Activated T-helper 1 cell treated with anti-CD3 and anti-CD28 coated beads, Interleukin-12 subunit alpha, Interleukin-12 subunit beta, Interleukin-2, Interleukin-4 antibody, amounts not matched to agents 30 ng/mL and 10 ng/mL and 1 ng/mL, durations not matched to agents 14 hours and 24 hours and 36 hours (primary cell): ENCODE results near the gene UMAD1. TPM values are rescaled to one million over a fixed set of nuclear protein-coding genes. Genes with fewer than 3 reads are reported as not detected.
"Not testable (repeated sequence)": the region's sequence is repeated elsewhere in the genome, so short reads cannot be mapped to it uniquely, and the experiment has no call there.

Experiments used
- DNase-seq: peaks from one replicate; pipeline ENCODE4 v3.0.0; 2021; ENCODE audit warnings: low spot score
- H3K27ac Mint-ChIP-seq: one replicate; pipeline ENCODE4 v1.8.0; 2021; ENCODE audit warnings: mild to moderate bottlenecking, mixed read lengths
- H3K27me3 Mint-ChIP-seq: one replicate; pipeline ENCODE4 v1.8.0; 2022; ENCODE audit warnings: mild to moderate bottlenecking, moderate library complexity, mixed read lengths; ENCODE audit not compliant: insufficient read depth
- H3K36me3 Mint-ChIP-seq: one replicate; pipeline ENCODE4 v1.8.0; 2021; ENCODE audit warnings: low read depth, mixed read lengths
- H3K4me1 Mint-ChIP-seq: one replicate; pipeline ENCODE4 v1.8.0; 2021; ENCODE audit warnings: low read depth, mixed read lengths
- H3K4me3 Mint-ChIP-seq: one replicate; pipeline ENCODE4 v1.8.0; 2021; ENCODE audit warnings: mild to moderate bottlenecking, moderate library complexity, mixed read lengths
- H3K9me3 Mint-ChIP-seq: one replicate; pipeline ENCODE4 v1.8.0; 2021; ENCODE audit warnings: mixed read lengths
- intact Hi-C: fragments of 100-400 bp; cut with micrococcal nuclease; formaldehyde crosslinking; loops from one replicate; pipeline ENCODE4 v1.15.1; 2024
- total RNA-seq: library from RNA; stranded (reverse); gene quantifications from 2 replicates; pipeline ENCODE4 v1.2.3, GENCODE V29; 2022

The UMAD1 gene
- total RNA-seq, 1 donor from 2014 or later: 14.2 TPM

GRCh38 chr7:7656459-7656858 lies 15.9 kb downstream of the UMAD1 start:
- DNase-seq, H3K4me3 Mint-ChIP-seq, H3K27ac Mint-ChIP-seq, intact Hi-C loops, H3K27me3 Mint-ChIP-seq: not testable (repeated sequence)
- peaks cover 38% of the 10 kb centered on the region for H3K9me3 Mint-ChIP-seq
- H3K4me1 Mint-ChIP-seq: peaks cover 23% of the 10 kb centered on the region
- peaks cover 21% of the 10 kb centered on the region for H3K36me3 Mint-ChIP-seq

GRCh38 chr7:7662527-7662926 lies 22.0 kb downstream of the UMAD1 start:
- no peak overlapping the region for H3K4me3 Mint-ChIP-seq
- H3K27me3 Mint-ChIP-seq: peaks cover 5% of the 10 kb centered on the region
- intact Hi-C loops: no loop called here
- H3K9me3 Mint-ChIP-seq: peaks cover 27% of the 10 kb centered on the region
- no peaks in the 10 kb centered on the region for H3K4me1 Mint-ChIP-seq
- H3K36me3 Mint-ChIP-seq: peaks cover 15% of the 10 kb centered on the region
- no peak overlapping the region for H3K27ac Mint-ChIP-seq
- no peak for DNase-seq

DNA sequence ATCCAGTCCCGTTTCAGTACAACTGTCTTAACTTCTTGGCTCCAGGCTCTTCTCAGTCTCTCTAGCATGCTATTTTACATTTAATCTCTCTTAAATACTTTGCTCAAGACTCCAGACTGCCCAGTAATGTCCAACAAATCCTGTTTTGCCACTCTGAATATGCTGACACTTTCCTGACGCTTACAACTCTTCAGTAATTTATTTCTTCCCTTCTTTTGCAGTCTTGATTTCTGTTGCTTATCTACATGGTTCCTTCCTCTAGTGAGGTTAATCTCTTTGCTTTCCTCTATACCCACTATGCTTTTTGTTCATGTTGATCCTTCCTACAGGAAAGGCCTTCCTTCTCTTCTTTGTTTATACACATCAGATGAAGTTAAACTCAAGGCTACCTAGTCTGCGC lies 23.7 kb downstream of the UMAD1 start:
- Mint-ChIP-seq H3K27me3 (peaks cover 2% of the 10 kb centered on the region), H3K9me3 (peaks cover 11% of the 10 kb centered on the region), H3K4me1 (no peaks in the 10 kb centered on the region), H3K27ac (no peak overlapping the region), H3K4me3 (no peak overlapping the region), H3K36me3 (peaks cover 6% of the 10 kb centered on the region)
- intact Hi-C loops: no loop called here
- no peak for DNase-seq

GRCh38 chr7:7665031-7665430 lies 24.5 kb downstream of the UMAD1 start:
- intact Hi-C loops: no loop called here
- Mint-ChIP-seq H3K36me3 (peaks cover 3% of the 10 kb centered on the region), H3K9me3 (peaks cover 7% of the 10 kb centered on the region), H3K27ac (no peak overlapping the region), H3K4me1 (no peaks in the 10 kb centered on the region), H3K4me3 (no peak overlapping the region), H3K27me3 (peaks cover 2% of the 10 kb centered on the region)
- no peak for DNase-seq

DNA sequence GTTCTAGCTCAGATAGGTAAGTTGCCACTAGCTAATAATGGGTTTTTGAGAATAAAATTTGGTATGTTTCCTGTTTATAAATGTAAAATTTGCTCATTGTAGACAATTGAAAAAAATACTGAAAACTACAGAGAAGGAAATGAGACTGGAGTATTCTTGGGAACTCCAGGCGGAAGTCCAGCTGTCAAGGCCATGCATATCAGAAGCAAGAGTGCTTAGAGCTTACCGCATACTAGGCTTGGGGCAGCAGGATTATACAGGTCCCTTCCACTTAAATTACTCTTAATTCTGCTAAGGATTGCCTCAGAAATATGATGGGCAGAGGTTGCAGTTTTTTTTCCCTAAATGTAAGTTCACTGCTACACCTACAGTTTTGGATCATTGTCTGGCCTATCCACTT lies 26.6 kb downstream of the UMAD1 start:
- peaks cover 13% of the 10 kb centered on the region for H3K9me3 Mint-ChIP-seq
- no peak for DNase-seq
- H3K27ac Mint-ChIP-seq: no peak overlapping the region
- peaks cover 5% of the 10 kb centered on the region for H3K36me3 Mint-ChIP-seq
- H3K4me1 Mint-ChIP-seq: peaks cover 12% of the 10 kb centered on the region
- no peak overlapping the region for H3K4me3 Mint-ChIP-seq
- no peaks in the 10 kb centered on the region for H3K27me3 Mint-ChIP-seq
- intact Hi-C loops: no loop called here

GRCh38 chr7:7668706-7669105 lies 28.2 kb downstream of the UMAD1 start:
- Mint-ChIP-seq H3K36me3 (peaks cover 9% of the 10 kb centered on the region), H3K9me3 (peaks cover 18% of the 10 kb centered on the region), H3K27ac (no peak overlapping the region), H3K27me3 (no peaks in the 10 kb centered on the region), H3K4me3 (no peak overlapping the region), H3K4me1 (peaks cover 23% of the 10 kb centered on the region)
- intact Hi-C loops: loop anchor here (2.0 kb wide), 1 partner anchor 14 kb away; no protein-coding TSS in a partner anchor
- no peak for DNase-seq

DNA sequence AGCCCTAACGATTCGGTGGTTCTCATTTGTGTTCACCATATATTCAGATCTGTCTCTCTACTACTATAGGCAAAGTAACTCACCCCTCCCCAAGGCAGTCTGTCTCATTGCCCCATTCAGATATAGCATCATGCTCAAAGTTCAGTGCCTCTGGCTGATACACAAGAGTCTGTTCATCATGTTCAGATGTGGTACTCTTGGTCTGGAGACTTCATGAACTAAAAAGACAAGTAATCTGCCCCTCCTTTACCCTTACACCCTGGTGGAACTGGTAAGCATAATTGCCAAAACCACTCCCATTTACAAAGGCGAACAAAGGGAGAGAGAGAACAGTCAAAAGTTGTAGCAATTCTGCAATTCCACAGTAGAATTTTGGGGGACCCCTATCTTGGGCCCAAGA lies 29.9 kb downstream of the UMAD1 start:
- intact Hi-C loops: loop anchor here (10.0 kb wide), 1 partner anchor 106 kb away; the partner anchor contains the start of gene MIOS
- Mint-ChIP-seq H3K27ac (no peak overlapping the region), H3K36me3 (peaks cover 16% of the 10 kb centered on the region), H3K4me1 (peaks cover 23% of the 10 kb centered on the region), H3K9me3 (peaks cover 18% of the 10 kb centered on the region), H3K27me3 (no peaks in the 10 kb centered on the region), H3K4me3 (no peak overlapping the region)
- no peak for DNase-seq

- Mint-ChIP-seq H3K36me3 (peaks cover 19% of the 10 kb centered on the region), H3K27me3 (no peaks in the 10 kb centered on the region), H3K4me3 (no peak overlapping the region), H3K27ac (peak overlapping the region; percentile 64), H3K9me3 (peaks cover 18% of the 10 kb centered on the region), H3K4me1 (peaks cover 28% of the 10 kb centered on the region)
- DNase-seq: no peak
- intact Hi-C loops: loop anchor here (1.0 to 10.0 kb wide), 2 partner anchors 31 to 107 kb away; partner anchors contain the start of genes MIOS and UMAD1
Measured at GRCh38 chr7:7671361-7671760, 30.8 kb downstream of the UMAD1 start.

DNA sequence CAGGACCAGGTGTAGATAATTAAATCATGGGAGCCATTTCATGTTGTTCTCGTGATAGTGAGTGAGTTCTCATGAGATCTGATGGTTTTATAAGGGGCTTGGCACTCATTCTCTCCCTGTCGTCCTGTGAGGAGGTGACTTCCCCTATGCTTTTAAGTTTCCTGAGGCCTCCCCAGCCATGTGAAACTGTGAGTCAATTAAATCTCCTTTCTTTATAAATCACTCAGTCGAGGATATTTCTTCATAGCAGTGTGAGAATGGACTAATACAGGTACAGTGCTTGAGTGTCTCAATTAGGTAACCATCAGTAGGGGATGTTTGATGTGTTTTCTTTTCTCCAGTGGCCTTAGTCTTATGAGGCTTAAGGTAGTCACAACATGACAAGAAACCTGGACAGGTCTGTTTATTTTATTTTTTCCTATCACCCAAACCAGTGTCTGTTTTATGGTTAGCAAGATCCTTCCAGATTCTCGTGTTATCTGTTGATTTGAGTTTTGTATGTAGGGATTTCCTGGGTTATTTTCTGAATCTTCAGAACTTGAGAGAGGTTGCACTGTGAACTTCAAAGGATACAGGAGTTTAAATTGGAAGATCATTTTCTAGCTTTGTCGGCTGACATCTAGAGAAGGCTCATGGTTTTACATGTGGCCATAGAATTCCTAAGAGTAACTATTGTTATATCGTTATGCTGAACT lies 32.1 kb downstream of the UMAD1 start:
- H3K36me3 Mint-ChIP-seq: peaks cover 22% of the 10 kb centered on the region
- no peak for DNase-seq
- intact Hi-C loops: loop anchor here (2.0 to 10.0 kb wide), 2 partner anchors 108 to 454 kb away; partner anchors contain the start of gene MIOS

GRCh38 chr7:7673240-7673550 lies 32.6 kb downstream of the UMAD1 start:
- Mint-ChIP-seq H3K36me3 (peaks cover 26% of the 10 kb centered on the region), H3K27ac (no peak overlapping the region)

More for the DNA sequence above, 32.1 kb downstream of the UMAD1 start:
- Mint-ChIP-seq H3K27me3 (no peaks in the 10 kb centered on the region), H3K27ac (peak overlapping the region; percentile 64), H3K4me3 (peak overlapping the region; percentile 46), H3K4me1 (peaks cover 28% of the 10 kb centered on the region), H3K9me3 (peaks cover 18% of the 10 kb centered on the region)

DNA sequence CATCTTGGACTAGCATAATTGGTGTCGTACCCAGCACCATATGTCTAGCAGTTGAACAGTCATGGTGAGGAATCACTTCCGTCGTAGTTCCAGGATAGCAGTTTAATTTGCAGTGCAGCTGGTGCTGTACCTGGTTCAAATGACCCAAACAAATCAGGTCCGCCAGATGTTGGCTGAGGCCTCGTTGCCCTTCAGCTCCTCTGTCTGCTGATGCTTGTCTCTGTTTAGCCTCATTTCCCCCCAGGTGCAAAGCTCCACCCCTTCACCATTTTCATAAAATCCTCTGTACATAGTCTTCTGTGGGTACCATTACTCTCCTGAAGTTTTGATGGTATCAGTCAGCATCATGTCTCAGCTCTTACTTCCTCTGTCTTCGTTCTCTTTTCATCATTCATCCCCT lies 35.1 kb downstream of the UMAD1 start:
- Mint-ChIP-seq H3K9me3 (peaks cover 11% of the 10 kb centered on the region), H3K4me1 (peaks cover 28% of the 10 kb centered on the region), H3K36me3 (peaks cover 23% of the 10 kb centered on the region), H3K27ac (peak overlapping the region; percentile 0), H3K4me3 (no peak overlapping the region), H3K27me3 (no peaks in the 10 kb centered on the region)
- intact Hi-C loops: loop anchor here (10.0 kb wide), 1 partner anchor 111 kb away; the partner anchor contains the start of gene MIOS
- DNase-seq: no peak

More at GRCh38 chr7:7673240-7673550, 32.6 kb downstream of the UMAD1 start:
- H3K9me3 Mint-ChIP-seq: peaks cover 22% of the 10 kb centered on the region
- peaks cover 28% of the 10 kb centered on the region for H3K4me1 Mint-ChIP-seq
- intact Hi-C loops: loop anchor here (2.0 to 10.0 kb wide), 2 partner anchors 108 to 454 kb away; partner anchors contain the start of gene MIOS
- no peaks in the 10 kb centered on the region for H3K27me3 Mint-ChIP-seq
- DNase-seq: no peak
- H3K4me3 Mint-ChIP-seq: peak overlapping the region; percentile 46

DNA sequence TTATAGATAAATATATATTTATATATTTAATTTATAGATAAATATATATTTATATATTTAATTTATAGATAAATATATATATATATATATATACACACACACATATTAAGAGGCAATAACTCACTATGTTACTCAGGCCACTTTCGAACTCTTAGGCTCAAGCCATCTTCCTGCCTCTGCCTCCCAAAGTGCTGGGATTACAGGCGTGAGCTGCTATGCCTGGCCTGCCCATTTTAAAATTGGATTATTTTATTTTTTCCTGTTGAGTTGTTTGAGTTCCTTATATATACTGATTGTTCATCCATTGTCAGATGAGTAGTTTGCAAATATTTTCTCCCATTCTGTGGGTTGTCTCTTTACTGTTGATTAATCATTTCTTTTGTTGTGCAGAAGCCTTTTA lies 39.1 kb downstream of the UMAD1 start:
- H3K4me3 Mint-ChIP-seq, H3K27me3 Mint-ChIP-seq, H3K9me3 Mint-ChIP-seq, DNase-seq, H3K27ac Mint-ChIP-seq: not testable (repeated sequence)
- intact Hi-C loops: loop anchor here (2.0 to 10.0 kb wide), 7 partner anchors 38 to 617 kb away; partner anchors contain the start of genes GLCCI1, MIOS and RPA3
- H3K36me3 Mint-ChIP-seq: peaks cover 14% of the 10 kb centered on the region
- H3K4me1 Mint-ChIP-seq: peaks cover 17% of the 10 kb centered on the region

DNA sequence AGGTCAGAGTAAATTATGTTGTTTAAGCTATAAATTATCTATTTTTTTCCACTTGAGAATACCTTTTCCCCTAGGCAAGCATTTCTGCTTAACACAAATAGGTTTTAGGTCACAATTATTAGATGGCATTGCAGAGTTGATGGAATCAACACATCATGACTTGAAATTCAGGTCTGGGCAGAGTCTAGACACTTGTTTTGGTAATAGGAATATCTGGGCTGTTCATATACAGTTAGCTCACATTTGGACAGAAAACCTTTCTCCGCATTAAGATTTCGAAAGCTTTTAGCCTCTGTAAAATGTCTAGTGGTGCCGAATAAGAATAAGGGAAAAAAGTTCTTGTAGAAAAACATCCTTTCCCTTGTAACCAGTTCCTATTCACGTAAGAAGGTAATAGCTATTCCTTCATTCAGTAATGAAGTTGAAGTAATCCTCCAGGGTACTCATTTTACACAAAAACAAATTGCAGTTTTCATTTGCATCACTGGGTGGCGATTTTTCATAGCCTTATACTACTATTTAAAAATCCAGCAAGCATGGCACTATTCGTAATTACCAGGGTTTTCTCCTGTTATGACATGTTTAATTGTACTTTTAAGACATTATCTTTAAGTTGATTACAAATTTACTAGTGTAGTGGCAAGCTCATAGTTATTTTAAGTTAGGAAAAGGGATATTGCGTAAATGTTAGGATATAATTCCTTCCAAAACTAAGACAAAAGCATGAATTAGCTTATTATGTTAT lies 40.8 kb downstream of the UMAD1 start:
- Mint-ChIP-seq H3K27me3 (no peaks in the 10 kb centered on the region), H3K4me1 (peaks cover 12% of the 10 kb centered on the region), H3K9me3 (peaks cover 4% of the 10 kb centered on the region), H3K36me3 (peaks cover 6% of the 10 kb centered on the region), H3K27ac (no peak overlapping the region), H3K4me3 (no peak overlapping the region)
- DNase-seq: peak; percentile 12
- intact Hi-C loops: loop anchor here (1.0 to 5.0 kb wide), 10 partner anchors 36 to 615 kb away; partner anchors contain the start of genes GLCCI1 and RPA3
